GM20000 (cell line): ENCODE data around the gene EFNB2.

Experiments
- DNase-seq: peaks from one replicate; pipeline ENCODE4 v3.0.0; 2012; ENCODE audit warnings: low spot score
- CTCF ChIP-seq: IDR thresholded peaks from 2 replicates; pipeline ENCODE4 v1.5.1; 2012; ENCODE audit warnings: mild to moderate bottlenecking, control low read depth; ENCODE audit errors: extremely low read depth, missing control alignments

Gene EFNB2

GRCh38 chr13:106528718-106529414 is 6.6 kb downstream of the EFNB2 start:
- no peak for DNase-seq
- TF ChIP-seq CTCF, result no peak

- DNase-seq, result no peak
- no peak for TF ChIP-seq CTCF
Measured at GRCh38 chr13:106527826-106528225, 7.6 kb downstream of the EFNB2 start.

GRCh38 chr13:106527445-106527801 is 8.0 kb downstream of the EFNB2 start:
- TF ChIP-seq CTCF, result no peak
- no peak for DNase-seq

- no peak for TF ChIP-seq CTCF
- DNase-seq, result no peak
Measured at GRCh38 chr13:106526738-106527444, 8.6 kb downstream of the EFNB2 start.

GRCh38 chr13:106525865-106526264 is 9.6 kb downstream of the EFNB2 start:
- DNase-seq, result no peak
- no peak for TF ChIP-seq CTCF

- no peak for DNase-seq
- no peak for TF ChIP-seq CTCF
Measured at GRCh38 chr13:106524108-106524507, 11.4 kb downstream of the EFNB2 start.

GRCh38 chr13:106523576-106523975 is 11.9 kb downstream of the EFNB2 start:
- no peak for DNase-seq
- TF ChIP-seq CTCF, result no peak
